Stimulated activated CD4-positive, alpha-beta T cell treated with anti-CD3 and anti-CD28 coated beads, Interleukin-1b, Interleukin-23, amount 100 ng/mL, for 4 hours (primary cell): ENCODE results near the gene OR6N1.

Experiments used
- DNase-seq, 2 donors: peaks; one replicate each; pipeline ENCODE4 v3.0.0-alpha.2; 2020; ENCODE audit warnings: low read depth in 2 of 2

Gene OR6N1, protein sequence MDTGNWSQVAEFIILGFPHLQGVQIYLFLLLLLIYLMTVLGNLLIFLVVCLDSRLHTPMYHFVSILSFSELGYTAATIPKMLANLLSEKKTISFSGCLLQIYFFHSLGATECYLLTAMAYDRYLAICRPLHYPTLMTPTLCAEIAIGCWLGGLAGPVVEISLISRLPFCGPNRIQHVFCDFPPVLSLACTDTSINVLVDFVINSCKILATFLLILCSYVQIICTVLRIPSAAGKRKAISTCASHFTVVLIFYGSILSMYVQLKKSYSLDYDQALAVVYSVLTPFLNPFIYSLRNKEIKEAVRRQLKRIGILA

DNA sequence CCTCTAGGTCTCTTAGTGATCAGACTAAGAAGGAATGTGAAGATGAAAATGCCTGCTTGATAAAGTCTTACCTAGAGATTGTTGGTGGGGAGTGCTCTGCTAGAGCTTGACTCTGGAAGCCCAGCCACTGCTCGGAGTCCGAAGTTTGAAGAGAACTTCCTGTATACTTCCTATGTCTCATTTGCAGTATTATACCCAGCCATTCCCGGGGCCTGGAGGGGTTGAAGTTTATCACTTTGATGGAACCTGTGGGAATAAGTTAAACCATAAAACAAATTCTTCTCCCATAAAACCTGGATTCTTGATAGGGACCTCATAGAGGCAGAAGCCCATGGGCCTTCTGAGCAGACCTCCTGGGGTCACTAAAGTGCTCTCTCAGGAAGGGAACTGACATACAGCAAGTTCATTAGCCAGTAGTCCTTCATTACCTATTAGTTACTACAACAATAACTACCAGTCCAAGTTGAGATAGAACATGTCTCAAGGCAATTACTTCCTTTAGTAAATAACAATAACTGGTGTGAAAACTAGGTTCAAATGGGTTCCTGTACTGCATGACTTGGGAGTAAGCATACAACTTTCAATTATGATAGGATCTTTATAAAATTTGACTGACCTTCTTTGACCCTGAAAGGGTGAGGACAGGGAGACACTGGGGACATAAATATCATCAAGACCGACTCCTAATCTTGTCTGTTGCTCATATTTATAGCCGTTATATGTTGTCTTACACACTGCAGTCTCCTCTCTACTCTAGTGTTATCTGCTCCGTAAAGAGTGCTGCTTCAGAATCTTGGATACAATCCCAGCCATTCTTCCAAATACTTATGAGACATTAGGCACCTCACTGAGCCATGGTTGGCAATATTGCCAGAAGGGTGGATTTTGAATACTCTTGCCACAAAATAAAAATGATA lies at the start of gene OR6N1:
Gene OR6N1, minus strand, starts transcription at position 246 of the 917 bp plus-strand sequence. CDS start 5,513 bp downstream, outside the sequence.
- DNase-seq = no peak

DNA sequence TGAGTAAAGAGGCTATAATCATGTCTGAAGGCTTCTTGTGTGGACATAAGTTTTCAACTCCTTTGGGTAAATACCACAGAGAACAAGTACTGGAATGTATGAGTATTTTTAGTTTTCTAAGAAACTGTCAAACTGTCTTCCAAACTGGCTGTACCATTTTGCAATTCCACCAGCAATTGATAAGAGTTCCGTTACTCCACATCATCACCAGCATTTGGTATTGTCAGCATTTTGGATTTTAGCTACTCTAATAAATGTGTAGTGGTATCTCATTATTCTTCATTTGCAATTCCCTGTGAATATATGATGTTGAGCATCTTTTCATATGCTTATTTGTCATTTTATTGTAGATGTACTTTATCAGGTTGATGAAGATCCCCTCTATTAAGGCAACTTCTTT lies 49.7 kb upstream of the OR6N1 start:
- no peak for DNase-seq

DNA sequence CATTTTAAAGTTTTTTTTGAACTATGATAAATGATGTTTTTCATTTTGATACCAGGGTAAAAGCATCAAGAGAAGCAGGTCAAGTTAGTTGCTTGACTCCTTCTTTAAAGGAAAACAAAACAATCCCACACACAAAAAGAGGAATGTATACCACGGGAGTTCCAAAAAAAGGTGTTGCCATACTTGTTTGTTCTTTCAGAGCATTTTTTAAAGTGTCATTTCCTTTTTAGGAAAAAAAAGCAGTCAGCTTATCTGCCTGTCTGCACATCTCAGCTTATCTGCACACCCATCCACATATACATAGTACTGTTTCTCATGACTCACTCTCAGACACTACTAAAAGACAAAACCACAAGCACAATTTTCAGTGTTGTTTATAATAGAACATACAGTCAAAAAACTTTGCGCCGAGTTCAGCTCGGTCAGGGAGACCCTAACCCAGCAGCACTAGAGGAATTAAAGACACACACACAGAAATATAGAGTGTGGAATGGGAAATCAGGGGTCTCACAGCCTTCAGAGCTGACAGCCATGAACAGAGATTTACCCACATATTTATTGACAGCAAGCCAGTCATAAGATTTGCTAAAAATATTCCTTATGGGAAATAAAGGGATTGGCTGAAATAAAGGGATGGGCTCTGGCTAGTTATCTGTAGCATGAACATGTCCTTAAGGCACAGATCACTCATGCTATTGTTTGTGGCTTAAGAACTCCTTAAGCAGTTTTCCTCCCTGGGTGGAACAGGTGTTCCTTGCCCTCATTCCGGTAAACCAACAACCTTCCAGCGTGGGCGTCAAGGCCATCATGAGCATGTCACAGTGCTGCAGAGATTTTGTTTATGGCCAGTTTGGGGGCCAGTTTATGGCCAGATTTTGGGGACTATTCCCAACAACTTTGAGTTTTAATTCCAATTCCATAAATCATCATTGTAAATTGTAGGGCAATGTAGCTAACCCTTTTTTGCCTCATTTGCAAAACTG lies 47.8 kb upstream of the OR6N1 start:
- DNase-seq = no peak

DNA sequence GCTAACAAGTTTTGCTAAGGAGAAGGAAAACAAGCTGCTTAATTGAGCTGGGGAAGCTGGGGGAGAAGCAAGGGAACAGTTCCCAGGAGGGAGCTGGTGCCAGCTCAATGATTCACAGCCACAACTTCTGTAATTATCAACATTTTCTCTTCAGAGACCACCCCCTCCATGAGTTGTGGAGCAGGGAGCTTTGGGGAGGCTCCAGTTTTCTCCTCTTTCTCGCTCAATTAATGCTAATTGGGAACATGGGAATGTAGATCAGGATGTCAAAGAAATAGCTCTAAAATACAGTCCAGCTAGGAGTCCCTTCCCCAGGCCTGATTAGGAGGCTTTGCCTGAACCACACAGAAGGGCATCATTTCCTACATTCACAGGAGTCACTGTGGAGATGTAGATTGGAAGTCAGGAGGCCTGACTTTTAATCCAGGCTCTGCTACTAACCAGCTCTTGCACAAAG lies 47.0 kb upstream of the OR6N1 start:
- no peak for DNase-seq

DNA sequence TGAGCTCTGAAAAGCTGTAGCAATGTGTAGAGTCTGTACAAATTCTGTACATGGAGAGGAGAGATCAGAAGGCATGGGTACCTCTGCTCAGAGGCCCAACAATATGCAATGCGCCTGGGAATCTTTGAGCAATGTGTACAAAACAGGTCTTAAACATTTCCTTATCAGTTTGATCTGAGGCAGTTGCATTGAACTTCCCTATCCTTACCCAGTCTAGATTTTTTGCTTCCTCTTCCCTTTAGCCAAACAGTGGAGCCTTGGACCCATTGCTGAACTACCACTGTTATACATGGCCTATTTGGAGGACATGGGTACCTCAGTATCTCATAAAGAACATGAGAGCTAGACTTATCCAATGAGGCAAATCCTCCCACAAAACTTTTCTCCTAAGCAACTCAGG lies 46.6 kb upstream of the OR6N1 start:
- DNase-seq = no peak

DNA sequence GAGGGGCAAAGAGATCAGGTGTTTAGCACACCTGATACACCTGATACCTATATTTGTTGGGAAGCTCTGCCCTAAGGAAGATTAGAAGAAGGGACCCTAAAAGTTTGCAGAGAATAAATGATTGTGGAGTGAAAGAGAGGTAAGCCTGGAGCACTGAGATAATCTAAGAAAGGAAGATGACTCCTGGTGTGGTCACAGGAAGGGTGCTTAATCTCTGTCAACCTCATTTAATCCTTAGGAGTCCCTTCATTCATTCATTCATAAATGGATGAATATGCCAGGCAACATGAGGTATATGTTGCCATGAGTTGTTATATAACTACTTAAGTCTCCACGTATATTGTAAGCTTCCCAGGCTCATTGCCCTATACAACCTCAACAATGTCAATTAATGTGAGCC lies 43.0 kb upstream of the OR6N1 start:
- no peak for DNase-seq

DNA sequence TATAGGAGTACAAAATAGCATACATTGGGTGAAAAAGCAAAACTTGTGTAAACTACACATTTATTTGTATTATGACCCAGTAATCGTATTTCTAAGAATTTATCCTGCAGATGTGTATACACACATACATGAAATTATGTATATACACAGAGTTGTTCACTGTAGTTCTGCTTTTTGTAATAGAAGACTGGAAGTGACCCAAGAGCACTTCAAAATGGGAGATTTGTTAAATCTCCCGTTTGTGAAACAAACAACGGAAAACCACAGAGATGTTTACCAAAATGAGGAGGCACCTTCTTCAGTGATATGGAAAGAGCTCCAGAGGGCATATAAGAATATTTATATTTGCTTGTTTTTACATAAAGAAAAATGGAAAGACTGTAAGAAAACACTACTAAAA lies 41.2 kb upstream of the OR6N1 start:
- DNase-seq = no peak

DNA sequence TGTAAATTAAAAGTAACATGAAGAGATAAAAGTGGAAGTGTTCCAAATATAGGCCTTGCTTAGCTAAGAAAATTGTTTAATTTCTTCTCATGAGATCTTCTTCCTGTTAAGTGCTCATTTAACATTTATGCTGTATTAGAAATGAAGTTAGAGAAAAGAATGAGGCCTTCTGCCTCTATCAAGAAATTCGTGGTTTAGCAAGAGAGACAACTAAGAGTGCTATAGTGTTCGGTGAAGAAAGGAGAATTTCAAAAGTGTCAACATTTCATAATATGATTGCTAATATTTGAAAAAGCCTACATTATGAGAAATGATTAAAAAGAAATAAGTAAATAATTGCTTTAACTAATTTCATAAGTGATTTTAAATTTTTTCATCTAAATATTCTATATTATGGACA lies 40.3 kb upstream of the OR6N1 start:
- no peak for DNase-seq

DNA sequence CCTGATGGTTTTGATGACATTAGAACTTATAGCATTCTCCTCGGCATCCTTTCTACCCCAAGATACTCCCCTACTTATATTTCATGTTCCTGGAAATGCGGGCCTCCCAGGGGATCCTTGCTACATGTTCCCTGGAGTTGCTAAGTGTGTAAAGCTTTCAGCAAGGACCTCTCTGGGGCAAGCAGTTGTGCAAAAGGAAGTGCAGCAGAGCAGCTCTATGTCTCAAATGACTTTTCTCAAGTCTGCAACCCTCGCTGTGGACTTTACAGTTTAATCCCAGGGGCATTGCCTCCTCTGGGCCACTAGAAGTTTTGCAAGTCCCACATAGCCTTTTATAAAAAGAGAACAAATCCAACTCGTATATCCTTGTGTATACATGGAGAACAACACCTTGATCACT lies 38.3 kb upstream of the OR6N1 start:
- no peak for DNase-seq

DNA sequence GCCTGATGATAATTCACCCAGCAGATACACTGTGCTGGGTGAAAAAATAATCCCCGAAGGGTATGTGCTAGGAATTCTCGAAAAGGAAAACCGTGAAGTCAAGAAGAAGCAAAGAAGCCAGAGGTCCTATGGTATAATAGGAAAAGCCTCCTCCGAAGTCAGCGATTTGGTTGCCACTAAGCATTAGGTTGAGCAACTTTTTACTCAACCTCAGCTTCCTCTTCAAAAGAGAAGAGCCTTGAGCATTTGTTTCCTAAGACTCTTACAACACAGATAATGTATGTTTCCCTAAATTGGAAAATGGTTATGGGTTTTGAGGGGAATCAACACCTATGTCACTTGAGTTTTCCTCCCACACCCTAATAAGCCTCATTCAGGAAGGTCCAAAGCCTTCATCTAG lies 37.9 kb upstream of the OR6N1 start:
- DNase-seq = no peak

DNA sequence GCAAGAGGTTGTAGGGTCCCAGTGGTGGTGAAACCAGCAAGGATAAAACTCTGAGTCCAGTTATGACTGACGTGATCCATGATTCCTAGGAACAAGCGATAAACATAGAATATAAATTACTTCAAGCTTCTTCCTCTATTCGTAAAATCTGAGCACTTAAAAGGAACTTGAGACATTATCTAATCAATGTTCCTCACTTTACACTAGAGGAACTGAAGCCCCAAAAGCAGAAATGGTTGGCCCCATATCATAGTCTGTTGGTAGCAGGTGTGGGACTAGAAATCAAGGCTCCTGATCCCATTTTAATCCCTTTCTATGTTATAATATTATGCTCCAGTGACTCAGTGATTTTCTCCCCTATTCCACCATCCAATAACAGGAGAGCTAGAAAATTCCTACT lies 37.3 kb upstream of the OR6N1 start:
- no peak for DNase-seq

DNA sequence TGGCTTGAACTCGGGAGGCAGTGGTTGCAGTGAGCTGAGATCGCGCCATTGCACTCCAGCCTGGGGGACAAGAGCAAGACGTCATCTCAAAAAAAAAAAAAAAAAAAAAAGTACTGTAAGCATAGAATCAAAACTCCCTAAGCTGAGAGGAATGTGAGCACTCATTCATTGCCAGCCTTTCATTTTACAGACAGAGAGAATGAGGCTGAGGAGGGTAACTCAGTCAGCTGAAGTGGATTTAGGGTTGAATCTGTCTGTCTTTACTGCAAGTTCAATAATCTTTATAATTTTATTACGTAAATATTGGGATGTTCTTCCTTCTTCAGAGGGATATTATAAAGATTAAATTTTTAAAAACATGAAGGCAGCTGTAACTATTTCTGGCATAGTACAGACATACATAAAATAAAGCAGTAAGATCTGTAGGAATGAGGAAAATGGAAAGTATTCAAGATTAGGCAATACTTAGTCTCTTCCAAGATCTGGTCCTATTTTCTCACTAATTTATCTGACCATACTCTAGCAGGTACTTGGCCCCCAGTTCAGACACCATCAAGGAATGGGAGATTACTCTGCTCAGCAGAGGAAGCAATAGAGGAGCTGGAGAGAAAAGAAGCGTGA lies 35.0 kb upstream of the OR6N1 start:
- no peak for DNase-seq

DNA sequence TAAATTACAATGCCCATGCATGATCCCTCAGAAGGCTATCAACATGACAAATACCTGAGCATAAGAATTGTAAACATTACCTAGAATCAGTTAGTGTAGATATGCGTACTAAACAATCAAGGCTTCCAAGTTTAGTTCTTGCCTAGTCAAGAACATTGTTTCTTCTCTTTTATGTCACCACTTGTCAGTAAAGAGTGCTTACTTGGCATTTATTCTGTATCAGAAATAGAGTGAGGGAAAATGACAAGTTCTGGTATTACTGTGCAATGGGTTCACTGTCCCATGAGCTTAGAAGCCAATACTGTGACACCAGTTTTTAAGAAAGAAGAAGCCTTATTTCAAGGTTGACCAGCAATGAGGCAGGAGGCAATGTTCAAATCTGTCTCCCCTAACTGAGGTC lies 31.7 kb upstream of the OR6N1 start:
- DNase-seq = no peak

DNA sequence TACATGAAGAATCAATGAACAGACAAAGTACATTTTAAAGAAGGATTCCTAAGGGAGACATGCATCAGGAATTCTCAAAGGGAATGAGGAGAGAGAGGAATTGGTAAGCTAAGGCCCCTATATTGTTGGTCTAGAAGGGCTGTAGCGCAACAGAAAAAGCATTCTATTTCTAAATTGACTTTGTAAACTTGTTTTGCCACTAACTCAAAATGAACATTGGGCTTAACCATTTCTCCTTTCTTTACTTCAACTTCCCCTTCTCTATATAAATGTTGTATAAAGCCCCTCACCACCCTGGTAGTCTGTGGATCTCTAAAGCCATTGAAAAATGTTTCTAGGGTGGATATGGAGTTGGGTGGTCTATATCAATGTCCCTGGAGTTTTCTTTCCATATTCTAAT lies 29.4 kb upstream of the OR6N1 start:
- no peak for DNase-seq

DNA sequence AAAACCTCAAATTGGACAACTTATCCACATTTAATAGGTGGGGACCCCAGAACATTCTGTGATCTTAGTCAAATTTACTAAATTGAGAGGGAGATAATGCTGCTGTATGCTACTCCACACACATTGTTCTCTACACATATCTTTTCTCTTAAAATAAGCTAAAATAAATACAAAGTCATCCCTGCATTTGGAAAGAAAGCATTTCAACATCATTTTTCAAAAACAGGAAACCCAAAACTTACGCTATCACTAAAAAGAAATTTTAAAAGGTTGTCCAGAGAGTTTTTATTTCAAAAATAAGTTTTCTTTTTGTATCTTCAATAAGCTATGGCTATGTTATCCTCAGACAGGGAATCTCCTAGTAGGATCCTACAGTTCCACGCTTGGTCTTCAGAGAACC lies 28.5 kb upstream of the OR6N1 start:
- DNase-seq = no peak

DNA sequence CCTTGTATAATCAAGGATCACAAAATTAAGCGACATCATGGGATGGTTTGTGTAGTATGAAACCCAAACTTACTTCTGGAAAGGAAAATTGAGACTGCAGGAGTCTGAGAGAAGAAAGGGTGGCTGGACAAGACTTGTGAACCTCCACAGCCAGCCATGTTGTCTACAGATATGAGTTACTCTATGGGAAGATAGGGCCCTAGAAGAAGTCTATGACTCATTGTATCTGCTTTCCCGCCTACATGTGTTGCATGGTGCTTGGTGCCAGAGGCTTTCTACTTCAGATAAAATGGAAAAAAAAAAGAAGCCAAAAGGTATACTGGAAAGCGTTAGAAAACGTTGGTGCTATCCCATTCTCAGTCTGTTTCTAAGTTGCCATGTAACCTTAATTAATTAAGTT lies 27.7 kb upstream of the OR6N1 start:
- no peak for DNase-seq

DNA sequence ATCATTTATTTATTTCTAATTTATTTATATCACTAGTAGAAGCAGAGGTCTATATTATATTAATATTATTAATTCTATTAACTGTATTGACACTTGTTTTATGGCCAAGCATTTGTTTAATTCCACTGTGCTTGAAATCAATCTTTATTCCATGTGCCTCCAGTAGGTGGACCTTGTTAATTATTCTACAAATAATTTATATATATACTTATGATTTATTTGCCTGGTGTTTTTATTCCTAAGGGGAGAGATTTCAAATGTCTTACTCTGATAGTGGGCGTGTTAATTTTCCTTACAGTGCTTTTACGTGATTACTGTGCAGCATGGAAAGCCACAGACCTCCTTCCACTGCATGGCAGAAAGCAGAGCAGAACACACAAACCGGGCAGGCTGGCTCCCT lies 26.5 kb upstream of the OR6N1 start:
- DNase-seq = no peak

DNA sequence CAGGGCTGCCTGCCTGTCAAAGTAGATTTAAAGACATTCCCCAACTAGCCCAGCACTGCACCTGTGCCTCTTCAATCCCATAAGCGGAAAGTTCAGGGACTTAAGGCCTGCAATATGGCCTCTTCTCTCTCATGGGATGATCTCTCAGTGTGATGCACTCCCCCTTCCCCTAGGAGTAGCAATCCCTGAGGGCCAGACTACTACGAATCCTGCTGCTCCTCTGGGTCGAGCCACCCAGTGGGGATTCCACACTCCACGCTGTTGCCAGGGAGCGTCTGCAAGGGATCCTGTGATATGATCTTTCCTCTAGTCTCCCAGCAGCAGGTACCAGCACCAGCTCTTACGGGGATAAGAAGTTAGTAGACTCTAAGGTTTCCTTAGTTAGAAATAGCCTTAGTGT lies 22.3 kb upstream of the OR6N1 start:
- DNase-seq = no peak

DNA sequence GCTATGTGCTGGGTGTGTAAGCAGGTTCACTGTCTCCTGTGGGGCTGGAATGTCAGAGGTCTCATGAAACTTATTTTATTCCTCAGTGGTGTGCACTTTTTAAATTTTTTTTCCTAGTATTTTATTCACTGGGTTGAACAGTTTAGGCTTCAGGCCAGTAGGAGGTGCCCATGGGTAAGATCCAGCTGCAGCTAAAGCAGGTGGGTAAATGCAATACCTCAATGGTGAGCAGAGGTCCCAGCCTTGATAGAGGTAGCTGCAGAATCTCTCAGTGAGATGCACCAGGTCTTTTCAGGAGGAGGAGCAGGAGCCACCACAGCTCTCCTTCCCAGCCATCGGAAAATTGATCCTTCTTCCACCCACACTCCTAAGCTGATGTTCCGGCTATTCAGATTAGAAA lies 21.6 kb upstream of the OR6N1 start:
- peak; percentile 6 to 7 for DNase-seq

DNA sequence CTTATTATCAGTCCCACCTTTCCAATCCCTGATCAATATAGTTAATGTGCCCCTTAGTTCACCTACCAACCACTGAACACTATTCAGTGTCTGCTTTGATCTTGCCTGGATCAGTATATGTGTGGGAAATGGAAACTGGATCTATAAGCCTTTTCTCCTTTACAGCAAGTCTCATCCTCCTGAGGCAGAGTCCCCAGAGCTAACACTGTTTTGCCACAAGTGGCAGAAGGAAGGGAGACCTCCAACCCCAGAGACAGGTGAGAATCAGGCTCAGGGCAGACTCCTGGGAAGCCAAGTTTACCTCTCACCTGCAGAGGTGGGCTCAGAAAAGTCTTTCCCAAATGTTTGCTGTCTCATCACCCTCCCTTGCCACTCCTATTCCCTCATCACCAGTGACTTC lies 9.1 kb upstream of the OR6N1 start, which contains the start of gene OR6N2:
Gene OR6N2, minus strand, starts transcription at position 101 of the 400 bp plus-strand sequence. CDS start 3,569 bp downstream, outside the sequence.
- no peak for DNase-seq

DNA sequence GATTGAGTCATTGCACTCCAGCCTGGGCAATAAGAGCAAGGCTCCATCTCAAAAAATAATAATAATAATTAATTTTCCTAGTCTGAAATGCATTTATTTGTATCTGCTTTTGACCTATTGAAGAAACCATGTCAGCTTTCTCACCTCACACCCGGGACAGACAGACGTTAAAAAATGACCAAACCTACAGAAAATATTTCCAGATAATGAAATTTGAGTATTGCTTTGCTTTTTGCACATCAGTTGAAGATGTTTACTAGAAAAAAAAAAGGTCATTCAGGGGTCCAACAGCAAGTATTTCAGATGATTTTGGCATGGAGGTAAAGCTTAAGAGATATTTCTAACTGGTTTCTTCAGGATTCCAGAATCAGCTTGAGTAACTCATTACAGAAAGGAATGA lies 17.6 kb downstream of the OR6N1 start, which contains the start of gene OR6K6:
Gene OR6K6, plus strand, starts transcription at position 301 of the 400 bp plus-strand sequence. CDS start 168 bp downstream, outside the sequence.
- DNase-seq = no peak
